Measurements from ENCODE around the gene C9orf152. TPM values are rescaled to one million over a fixed set of nuclear protein-coding genes. Genes with fewer than 3 reads are reported as not detected.

Gene C9orf152
- total and polyA plus RNA-seq, 8 donors, result 0.85 to 8.9 (median 2.6) TPM

DNA sequence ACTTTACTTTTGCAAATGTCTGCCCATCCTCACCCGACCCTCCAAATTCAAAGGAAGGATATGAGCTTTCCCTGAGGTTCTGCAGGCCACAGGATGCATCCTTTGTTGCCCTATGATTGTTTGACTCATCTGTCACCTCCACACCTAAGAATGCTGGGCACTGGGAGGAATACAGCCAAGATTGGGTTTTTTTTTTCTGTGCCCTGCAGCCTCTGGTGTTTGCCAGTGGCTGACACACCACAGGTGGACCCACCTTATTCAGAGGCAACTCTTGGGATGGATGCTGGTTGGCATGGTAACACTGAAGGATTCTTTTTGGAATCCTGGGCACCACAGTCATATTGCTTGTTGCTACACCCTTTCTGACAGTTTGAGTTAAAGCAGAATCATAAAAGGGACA is 29.7 kb downstream of the C9orf152 start:
- WGBS, 2 donors, result 51 to 71% methylated on average over 1 of the region's 1 CpG
- H3K27ac ChIP-seq, result no peak overlapping the region
- H3K4me3 ChIP-seq, result no peak overlapping the region
- DNase-seq (no peak), ATAC-seq (no peak), FAIRE-seq (no peak)
- no peaks in the 10 kb centered on the region for H3K9me3 ChIP-seq
- peaks cover 0 to 8% (median 5%) of the 10 kb centered on the region in 3 donors for H3K4me1 ChIP-seq
- no peaks in the 10 kb centered on the region for H3K27me3 ChIP-seq
- intact Hi-C loops (cut with DNase I), result loop anchor here in 1 of 3 donors (10.0 kb wide), 1 partner anchor 127 kb away; no protein-coding TSS in a partner anchor
- H3K36me3 ChIP-seq, result no peaks in the 10 kb centered on the region
- TF ChIP-seq, protein P1, sequence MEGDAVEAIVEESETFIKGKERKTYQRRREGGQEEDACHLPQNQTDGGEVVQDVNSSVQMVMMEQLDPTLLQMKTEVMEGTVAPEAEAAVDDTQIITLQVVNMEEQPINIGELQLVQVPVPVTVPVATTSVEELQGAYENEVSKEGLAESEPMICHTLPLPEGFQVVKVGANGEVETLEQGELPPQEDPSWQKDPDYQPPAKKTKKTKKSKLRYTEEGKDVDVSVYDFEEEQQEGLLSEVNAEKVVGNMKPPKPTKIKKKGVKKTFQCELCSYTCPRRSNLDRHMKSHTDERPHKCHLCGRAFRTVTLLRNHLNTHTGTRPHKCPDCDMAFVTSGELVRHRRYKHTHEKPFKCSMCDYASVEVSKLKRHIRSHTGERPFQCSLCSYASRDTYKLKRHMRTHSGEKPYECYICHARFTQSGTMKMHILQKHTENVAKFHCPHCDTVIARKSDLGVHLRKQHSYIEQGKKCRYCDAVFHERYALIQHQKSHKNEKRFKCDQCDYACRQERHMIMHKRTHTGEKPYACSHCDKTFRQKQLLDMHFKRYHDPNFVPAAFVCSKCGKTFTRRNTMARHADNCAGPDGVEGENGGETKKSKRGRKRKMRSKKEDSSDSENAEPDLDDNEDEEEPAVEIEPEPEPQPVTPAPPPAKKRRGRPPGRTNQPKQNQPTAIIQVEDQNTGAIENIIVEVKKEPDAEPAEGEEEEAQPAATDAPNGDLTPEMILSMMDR (IDR thresholded peaks at IDR 0.05), result no peak

DNA sequence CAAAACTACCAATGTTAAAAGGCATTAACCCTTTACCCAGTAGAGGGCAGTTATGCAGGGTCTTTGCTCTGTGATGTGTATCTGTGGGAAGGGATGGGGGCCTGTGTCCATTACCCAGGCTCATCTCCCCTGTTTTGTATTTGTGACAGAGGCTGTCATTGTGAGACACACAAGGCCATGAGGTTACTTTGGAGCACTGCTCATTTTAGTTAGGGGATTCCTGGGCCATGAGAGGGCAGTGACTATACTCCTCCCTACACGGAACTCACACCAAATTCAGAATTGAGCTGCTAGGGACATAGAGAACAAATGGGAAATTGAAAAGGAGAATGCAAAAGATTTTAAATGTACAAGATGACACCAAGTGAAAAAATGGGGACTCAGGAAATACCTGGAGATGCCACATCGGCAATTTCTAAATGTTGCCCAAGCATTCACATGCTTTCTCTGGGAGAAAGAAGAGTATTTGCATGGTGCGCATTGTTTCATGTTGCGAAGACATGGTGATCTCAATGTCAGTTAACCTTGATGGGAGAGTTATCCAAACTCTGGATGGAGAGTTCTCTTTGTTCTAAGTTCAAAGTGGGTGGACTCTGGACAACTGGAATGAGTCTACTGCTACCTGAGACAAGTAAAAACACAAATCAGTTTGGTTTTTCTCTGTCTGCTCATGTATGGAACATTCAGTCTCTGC is 32.5 kb downstream of the C9orf152 start:
- Histone ChIP-seq H3K27ac (no peak overlapping the region), H3K4me3 (no peak overlapping the region), H3K36me3 (no peaks in the 10 kb centered on the region), H3K4me1 (no peaks in the 10 kb centered on the region), H3K9me3 (no peaks in the 10 kb centered on the region), H3K27me3 (no peaks in the 10 kb centered on the region)
- ATAC-seq (no peak), FAIRE-seq (no peak), DNase-seq (no peak)
- 90 to 98% methylated on average over 4 of the region's 4 CpGs for WGBS, 2 donors
- TF ChIP-seq, protein P1 (IDR thresholded peaks at IDR 0.05), result no peak
- intact Hi-C loops (cut with DNase I), result loop anchor here in 1 of 3 donors (10.0 kb wide), 1 partner anchor 129 kb away; no protein-coding TSS in a partner anchor

DNA sequence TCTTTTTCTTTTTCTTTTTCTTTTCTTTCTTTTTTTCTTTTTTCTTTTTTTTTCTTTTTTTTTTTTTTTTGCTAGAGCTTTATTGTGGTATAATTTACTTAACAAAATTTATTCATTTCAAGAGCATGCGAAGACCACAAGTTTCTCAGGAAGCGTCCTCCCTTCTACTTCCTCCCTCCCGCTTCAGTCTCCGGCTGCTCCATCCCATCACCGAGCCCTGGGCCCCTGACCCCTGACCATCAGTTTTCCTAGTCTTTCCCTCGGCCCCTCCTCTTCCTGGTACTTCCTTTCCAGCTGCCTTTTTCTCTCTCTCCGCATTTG is 34.7 kb downstream of the C9orf152 start:
- DNase-seq, result no peak

DNA sequence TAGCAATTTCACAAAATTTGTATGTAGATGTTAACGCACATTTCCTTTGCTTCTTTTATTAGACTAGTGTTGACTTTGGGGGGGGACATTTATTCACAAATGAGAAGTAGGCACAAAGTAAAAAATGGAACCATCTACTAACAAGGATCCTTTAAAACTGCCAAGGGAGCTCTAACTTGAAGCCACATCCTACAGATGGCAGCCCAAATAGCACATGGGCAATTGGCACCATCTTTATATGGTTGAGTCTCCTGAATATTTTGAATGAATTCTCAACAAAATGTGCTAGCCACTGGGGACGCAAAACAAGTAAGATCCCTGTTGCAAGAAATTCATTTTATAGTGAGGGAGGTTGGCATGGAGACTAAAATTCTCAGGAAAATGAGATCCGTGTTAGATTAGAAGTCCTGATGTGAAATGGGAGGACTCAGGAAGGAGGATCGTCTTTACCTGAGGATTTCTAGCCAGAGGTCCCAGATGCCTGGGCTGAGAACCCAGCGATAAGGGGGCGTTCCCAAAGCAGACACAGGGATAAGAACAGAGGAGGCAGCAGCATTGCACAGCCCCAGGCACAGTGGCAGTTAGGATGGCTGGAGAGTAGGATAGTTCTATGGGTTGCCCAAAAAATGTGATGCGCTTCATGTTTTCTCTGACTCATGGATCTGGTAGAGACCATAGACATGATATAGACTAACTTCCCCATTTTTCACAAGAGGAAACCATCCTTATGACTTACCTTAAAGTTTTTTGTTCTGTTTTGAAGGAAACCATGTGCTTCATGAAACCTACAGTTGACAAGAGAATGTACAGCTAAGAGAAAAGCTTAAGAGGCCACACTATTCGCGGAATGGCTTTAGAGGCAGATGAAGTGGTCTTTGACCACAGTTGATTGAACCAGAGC is 37.4 kb downstream of the C9orf152 start:
- Histone ChIP-seq H3K4me1 (no peaks in the 10 kb centered on the region), H3K4me3 (no peak overlapping the region), H3K27ac (no peak overlapping the region), H3K36me3 (no peaks in the 10 kb centered on the region), H3K27me3 (no peaks in the 10 kb centered on the region), H3K9me3 (no peaks in the 10 kb centered on the region)
- no peak for ATAC-seq
- no peak for DNase-seq
- WGBS, 2 donors, result 79 to 82% methylated on average over 9 of the region's 9 CpGs
- TF ChIP-seq, protein P1 (IDR thresholded peaks at IDR 0.05), result no peak
- intact Hi-C loops (cut with DNase I), result loop anchor here in 1 of 3 donors (10.0 kb wide), 1 partner anchor 134 kb away; no protein-coding TSS in a partner anchor
- FAIRE-seq, result no peak

More for the DNA sequence above, 34.7 kb downstream of the C9orf152 start:
- Histone ChIP-seq H3K27me3 (no peaks in the 10 kb centered on the region), H3K4me3 (no peak overlapping the region), H3K9me3 (no peaks in the 10 kb centered on the region), H3K36me3 (no peaks in the 10 kb centered on the region), H3K4me1 (no peaks in the 10 kb centered on the region), H3K27ac (no peak overlapping the region)
- 64 to 73% methylated on average over 7 of the region's 7 CpGs for WGBS, 2 donors
- no peak for ATAC-seq
- TF ChIP-seq, protein P1 (IDR thresholded peaks at IDR 0.05), result no peak
- no peak for FAIRE-seq
- intact Hi-C loops (cut with DNase I), result loop anchor here in 1 of 3 donors (10.0 kb wide), 1 partner anchor 132 kb away; no protein-coding TSS in a partner anchor

Data from pancreas (tissue), 10 donors.